Gastroesophageal sphincter (tissue), 3 donors: ENCODE measurements around the gene ITPKA.

Experiments
- CTCF ChIP-seq, 4 experiments: fragments of 200-600 bp in 2 of 4; fragments of 450-650 bp in 2 of 4; sonication (generic) in 1 of 4; IDR thresholded peaks; one replicate each; pipeline ENCODE4 v1.5.1; 2017 to 2019; ENCODE audit warnings: antibody characterized with exemption in 4 of 4, mild to moderate bottlenecking in 2 of 4, moderate library complexity in 2 of 4
- EP300 ChIP-seq: sonication (generic); formaldehyde crosslinking; IDR thresholded peaks from one replicate; pipeline ENCODE4 v1.6.1; 2017; ENCODE audit warnings: antibody characterized with exemption, mild to moderate bottlenecking
- POLR2A ChIP-seq, 2 donors: fragments of 450-650 bp; IDR thresholded peaks; one replicate each; pipeline ENCODE4 v1.6.1; 2017; ENCODE audit warnings: antibody characterized with exemption in 2 of 2, mild to moderate bottlenecking in 2 of 2, moderate library complexity in 1 of 2
- POLR2AphosphoS5 ChIP-seq: sonication (generic); formaldehyde crosslinking; IDR thresholded peaks from one replicate; pipeline ENCODE4 v1.6.1; 2017; ENCODE audit warnings: antibody characterized with exemption

GRCh38 chr15:41512940-41513505, 19.3 kb downstream of the ITPKA start:
- TF ChIP-seq POLR2A (IDR thresholded peaks at IDR 0.05) (no peak), CTCF (IDR thresholded peaks at IDR 0.05) (no peak), POLR2AphosphoS5 (no peak), EP300 (no peak)
